Measurements from ENCODE around the gene TMEM63A.

DNA sequence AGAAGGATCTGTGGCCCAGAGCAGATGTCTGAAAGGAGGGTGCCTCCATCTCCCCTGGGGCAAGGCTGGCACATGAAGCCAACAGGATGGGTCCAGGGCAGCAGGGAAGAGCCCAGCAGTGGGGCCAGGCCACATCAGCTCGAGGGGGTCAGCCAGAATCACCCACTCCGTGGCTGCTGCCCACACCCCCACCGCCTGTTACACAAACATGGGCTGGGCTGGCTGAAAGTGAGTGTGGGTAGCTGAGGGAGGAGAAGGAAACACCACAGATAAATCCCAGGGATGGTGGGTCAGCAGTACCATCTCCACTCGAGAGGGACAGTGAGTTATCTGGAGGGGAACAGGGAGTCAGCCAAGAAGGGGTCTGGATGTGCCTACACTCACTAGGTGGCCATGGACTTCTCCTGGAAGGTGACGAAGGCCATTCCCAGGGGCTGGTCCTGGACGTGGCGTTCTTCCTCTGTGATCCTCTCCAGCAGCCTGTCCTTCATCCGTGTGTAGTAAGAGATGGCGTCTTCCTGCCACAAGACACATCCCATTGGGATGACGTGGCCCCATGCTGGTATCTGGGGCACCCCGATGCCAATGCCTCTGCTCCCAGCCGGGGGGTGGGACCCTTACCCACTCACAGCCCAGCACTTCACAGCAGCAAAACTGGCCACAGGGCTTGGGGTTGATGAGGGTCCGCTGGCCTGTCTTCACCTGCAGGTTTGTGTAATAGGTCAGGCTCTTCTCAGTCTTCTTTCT lies 20.2 kb downstream of the TMEM63A start:
- TF ChIP-seq EP300 (IDR thresholded peaks at IDR 0.05; ENCODE audit: borderline replicate concordance in 1 of 2, low read depth in 1 of 2, low read length in 1 of 2) (no peak), REST (IDR thresholded peaks at IDR 0.05; ENCODE audit: low read depth, low read length) (no peak)
- TF ChIP-seq, protein P1, sequence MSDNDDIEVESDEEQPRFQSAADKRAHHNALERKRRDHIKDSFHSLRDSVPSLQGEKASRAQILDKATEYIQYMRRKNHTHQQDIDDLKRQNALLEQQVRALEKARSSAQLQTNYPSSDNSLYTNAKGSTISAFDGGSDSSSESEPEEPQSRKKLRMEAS (IDR thresholded peaks at IDR 0.05; ENCODE audit: low read depth): no peak
- TF ChIP-seq, protein P2, sequence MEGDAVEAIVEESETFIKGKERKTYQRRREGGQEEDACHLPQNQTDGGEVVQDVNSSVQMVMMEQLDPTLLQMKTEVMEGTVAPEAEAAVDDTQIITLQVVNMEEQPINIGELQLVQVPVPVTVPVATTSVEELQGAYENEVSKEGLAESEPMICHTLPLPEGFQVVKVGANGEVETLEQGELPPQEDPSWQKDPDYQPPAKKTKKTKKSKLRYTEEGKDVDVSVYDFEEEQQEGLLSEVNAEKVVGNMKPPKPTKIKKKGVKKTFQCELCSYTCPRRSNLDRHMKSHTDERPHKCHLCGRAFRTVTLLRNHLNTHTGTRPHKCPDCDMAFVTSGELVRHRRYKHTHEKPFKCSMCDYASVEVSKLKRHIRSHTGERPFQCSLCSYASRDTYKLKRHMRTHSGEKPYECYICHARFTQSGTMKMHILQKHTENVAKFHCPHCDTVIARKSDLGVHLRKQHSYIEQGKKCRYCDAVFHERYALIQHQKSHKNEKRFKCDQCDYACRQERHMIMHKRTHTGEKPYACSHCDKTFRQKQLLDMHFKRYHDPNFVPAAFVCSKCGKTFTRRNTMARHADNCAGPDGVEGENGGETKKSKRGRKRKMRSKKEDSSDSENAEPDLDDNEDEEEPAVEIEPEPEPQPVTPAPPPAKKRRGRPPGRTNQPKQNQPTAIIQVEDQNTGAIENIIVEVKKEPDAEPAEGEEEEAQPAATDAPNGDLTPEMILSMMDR (IDR thresholded peaks at IDR 0.05): no peak

All from SK-N-SH (cell line).